ENCODE measurements around the gene CIROP. TPM values are rescaled to one million over a fixed set of nuclear protein-coding genes. Genes with fewer than 3 reads are reported as not detected.
A peak's percentile ranks its signal among the peaks of the same experiment; 100 is the strongest.

CIROP gene
- total RNA-seq, 1 donor from 2014 or later = 0.19 TPM

- TF ChIP-seq CTCF (conservative IDR thresholded peaks at IDR 0.05) = no peak
- Mint-ChIP-seq H3K4me3 (no peak overlapping the region), H3K9me3 (no peaks in the 10 kb centered on the region), H3K36me3 (peaks cover 14% of the 10 kb centered on the region), H3K27me3 (peaks cover 16% of the 10 kb centered on the region), H3K27ac (no peak overlapping the region), H3K4me1 (ENCODE audit: unreplicated experiment) (peaks cover 29% of the 10 kb centered on the region)
- no peak for DNase-seq (ENCODE audit: extremely low spot score, unreplicated experiment)
These were observed 2.7 kb downstream of the CIROP start for GRCh38 chr14:23101986-23102625.

- no peak for TF ChIP-seq CTCF (conservative IDR thresholded peaks at IDR 0.05)
- H3K36me3 Mint-ChIP-seq = peaks cover 17% of the 10 kb centered on the region
These were observed 3.4 kb downstream of the CIROP start for GRCh38 chr14:23101213-23101970.

GRCh38 chr14:23099212-23099861 is 5.5 kb downstream of the CIROP start:
- Mint-ChIP-seq H3K27ac (no peak overlapping the region), H3K4me3 (peak overlapping the region; percentile 46), H3K4me1 (ENCODE audit: unreplicated experiment) (peaks cover 13% of the 10 kb centered on the region), H3K27me3 (peaks cover 9% of the 10 kb centered on the region), H3K9me3 (no peaks in the 10 kb centered on the region), H3K36me3 (peaks cover 17% of the 10 kb centered on the region)
- DNase-seq (ENCODE audit: extremely low spot score, unreplicated experiment) = no peak
- TF ChIP-seq CTCF (conservative IDR thresholded peaks at IDR 0.05) = no peak

More at GRCh38 chr14:23101213-23101970, 3.4 kb downstream of the CIROP start:
- no peak overlapping the region for H3K27ac Mint-ChIP-seq
- H3K27me3 Mint-ChIP-seq = peaks cover 16% of the 10 kb centered on the region
- H3K4me3 Mint-ChIP-seq = no peak overlapping the region
- peaks cover 26% of the 10 kb centered on the region for H3K4me1 Mint-ChIP-seq (ENCODE audit: unreplicated experiment)
- DNase-seq (ENCODE audit: extremely low spot score, unreplicated experiment) = no peak
- no peaks in the 10 kb centered on the region for H3K9me3 Mint-ChIP-seq

- Mint-ChIP-seq H3K27ac (no peak overlapping the region), H3K4me3 (peak overlapping the region; percentile 48), H3K9me3 (no peaks in the 10 kb centered on the region), H3K4me1 (ENCODE audit: unreplicated experiment) (peaks cover 11% of the 10 kb centered on the region), H3K36me3 (peaks cover 17% of the 10 kb centered on the region), H3K27me3 (no peaks in the 10 kb centered on the region)
- DNase-seq (ENCODE audit: extremely low spot score, unreplicated experiment) = no peak
- TF ChIP-seq CTCF (conservative IDR thresholded peaks at IDR 0.05) = no peak
These were observed 7.0 kb downstream of the CIROP start for GRCh38 chr14:23097786-23098185.

- peaks cover 23% of the 10 kb centered on the region for H3K36me3 Mint-ChIP-seq
- DNase-seq (ENCODE audit: extremely low spot score, unreplicated experiment) = peak; percentile 99
- H3K27me3 Mint-ChIP-seq = no peaks in the 10 kb centered on the region
- H3K4me1 Mint-ChIP-seq (ENCODE audit: unreplicated experiment) = peaks cover 15% of the 10 kb centered on the region
- H3K4me3 Mint-ChIP-seq = no peak within 1 kb of the TSS
- no peaks in the 10 kb centered on the region for H3K9me3 Mint-ChIP-seq
- TF ChIP-seq CTCF (conservative IDR thresholded peaks at IDR 0.05) = no peak
- H3K27ac Mint-ChIP-seq = no peak within 1 kb of the TSS
These were observed 9.3 kb downstream of the CIROP start, which contains the start of gene C14orf119 for GRCh38 chr14:23095196-23096108. C14orf119 (plus strand) TSS chr14:23095505; CDS start chr14:23097659, 2,154 bp downstream.
